DND-41 (cell line): Measurements from ENCODE around the gene SCARF1.

Source experiments
- ATAC-seq: fragments of 200-7000 bp; cut with Tn5 transposase; 3 replicates; pipeline ENCODE4 v1.9.1; 2021; ENCODE audit warnings: low read depth; ENCODE audit not compliant: insufficient read depth
- DNase-seq: peaks from one replicate; pipeline ENCODE4 v3.0.0-alpha.2; 2020
- H2AFZ ChIP-seq: 2 replicates; pipeline ENCODE4 v1.6.0; 2012; ENCODE audit warnings: low read depth, low read length
- H3K27ac ChIP-seq: 2 replicates; pipeline ENCODE4 v1.5.1; 2012; ENCODE audit warnings: low read length, inconsistent platforms
- H3K27me3 ChIP-seq: fragments of 200-600 bp; sonication (generic); 2 replicates; pipeline ENCODE4 v1.6.0; 2012; ENCODE audit warnings: low read length, mild to moderate bottlenecking, inconsistent platforms; ENCODE audit not compliant: insufficient read depth, poor library complexity
- H3K36me3 ChIP-seq: 2 replicates; pipeline ENCODE4 v1.5.1; 2012; ENCODE audit warnings: low read length, inconsistent platforms; ENCODE audit not compliant: insufficient read depth
- H3K4me1 ChIP-seq: 2 replicates; pipeline ENCODE4 v1.5.1; 2012; ENCODE audit warnings: mild to moderate bottlenecking, low read length; ENCODE audit not compliant: insufficient read depth
- H3K4me2 ChIP-seq: 2 replicates; pipeline ENCODE4 v1.6.0; 2012; ENCODE audit warnings: mild to moderate bottlenecking, moderate library complexity, low read length, inconsistent platforms; ENCODE audit not compliant: insufficient read depth
- H3K4me3 ChIP-seq, 2 experiments: fragments of 200-600 bp in 1 of 2; shearing (Covaris generic) in 1 of 2; 2 replicates each; pipeline ENCODE4 v1.5.1; 2012 to 2016; ENCODE audit warnings: inconsistent platforms in 2 of 2, low read length in 2 of 2, mild to moderate bottlenecking in 2 of 2, low read depth in 1 of 2, moderate library complexity in 1 of 2
- H3K79me2 ChIP-seq: 2 replicates; pipeline ENCODE4 v1.6.0; 2012; ENCODE audit warnings: low read length, inconsistent platforms; ENCODE audit not compliant: insufficient read depth
- H3K9ac ChIP-seq: 2 replicates; pipeline ENCODE4 v1.6.0; 2012; ENCODE audit warnings: low read depth, mild to moderate bottlenecking, inconsistent platforms, low read length, moderate library complexity
- H3K9me3 ChIP-seq: 2 replicates; pipeline ENCODE4 v1.5.1; 2012; ENCODE audit warnings: low read length, moderate library complexity, mild to moderate bottlenecking, inconsistent platforms; ENCODE audit not compliant: insufficient read depth, severe bottlenecking
- H4K20me1 ChIP-seq: 2 replicates; pipeline ENCODE4 v1.6.0; 2012; ENCODE audit warnings: low read length; ENCODE audit not compliant: insufficient read depth
- CTCF ChIP-seq: IDR thresholded peaks from 2 replicates; pipeline ENCODE4 v1.5.1; 2012; ENCODE audit warnings: borderline replicate concordance, low read length, moderate library complexity, mild to moderate bottlenecking; ENCODE audit not compliant: poor library complexity, severe bottlenecking; ENCODE audit errors: extremely low read depth
- EZH2 ChIP-seq: IDR thresholded peaks from 3 replicates; pipeline ENCODE4 v1.6.1; 2012; ENCODE audit warnings: borderline replicate concordance, low read depth, mild to moderate bottlenecking, moderate library complexity, low read length, inconsistent platforms; ENCODE audit not compliant: severe bottlenecking

Gene SCARF1

GRCh38 chr17:1644493-1645206 is 882 bp downstream of the SCARF1 start:
- Histone ChIP-seq H3K4me3 (no peak overlapping the region), H2AFZ (no peak overlapping the region), H3K79me2 (no peaks in the 10 kb centered on the region), H3K9me3 (no peaks in the 10 kb centered on the region), H3K4me1 (peaks cover 18% of the 10 kb centered on the region), H3K27ac (no peak overlapping the region), H4K20me1 (peaks cover 3% of the 10 kb centered on the region; the same call in 1 of the 2 replicates), H3K27me3 (peaks cover 4% of the 10 kb centered on the region), H3K36me3 (no peaks in the 10 kb centered on the region), H3K4me2 (no peak overlapping the region), H3K9ac (no peak overlapping the region)
- ATAC-seq = no peak
- no peak for DNase-seq
- TF ChIP-seq EZH2 = no peak
- no peak for TF ChIP-seq CTCF

- DNase-seq = no peak
- Histone ChIP-seq H3K27me3 (peaks cover 4% of the 10 kb centered on the region), H3K36me3 (no peaks in the 10 kb centered on the region), H3K4me3 (no peak overlapping the region), H3K9ac (no peak overlapping the region), H3K4me1 (peaks cover 18% of the 10 kb centered on the region), H4K20me1 (peaks cover 3% of the 10 kb centered on the region; the same call in 1 of the 2 replicates), H3K9me3 (no peaks in the 10 kb centered on the region), H3K27ac (no peak overlapping the region), H2AFZ (no peak overlapping the region), H3K4me2 (peak overlapping the region; percentile 70), H3K79me2 (no peaks in the 10 kb centered on the region)
- no peak for TF ChIP-seq EZH2
- no peak for TF ChIP-seq CTCF
- ATAC-seq = no peak
Measured at GRCh38 chr17:1643999-1644492, 1.5 kb downstream of the SCARF1 start.

- ATAC-seq = peak; percentile 60
- H3K4me1 ChIP-seq = peaks cover 14% of the 10 kb centered on the region
- peaks cover 4% of the 10 kb centered on the region for H3K27me3 ChIP-seq
- H3K4me3 ChIP-seq = peak overlapping the region in 1 of 2 experiments; percentile 47; a peak in 2 of 4 replicates
- H3K9ac ChIP-seq = no peak overlapping the region
- no peaks in the 10 kb centered on the region for H3K79me2 ChIP-seq
- H3K9me3 ChIP-seq = no peaks in the 10 kb centered on the region
- peak; percentile 41 for DNase-seq
- no peak overlapping the region for H3K27ac ChIP-seq
- peaks cover 3% of the 10 kb centered on the region; the same call in 1 of the 2 replicates for H4K20me1 ChIP-seq
- H3K4me2 ChIP-seq = peak overlapping the region; percentile 70
- TF ChIP-seq EZH2 (peak; percentile 48), CTCF (peak; percentile 39)
- H3K36me3 ChIP-seq = no peaks in the 10 kb centered on the region
- H2AFZ ChIP-seq = no peak overlapping the region
Measured at GRCh38 chr17:1643293-1643998, 2.1 kb downstream of the SCARF1 start.
